DMS153 treated with DMSO at 0.1 percent for 48 hours (cell line): ENCODE results near the gene SOS2.
"Not testable (repeated sequence)": the region's sequence is repeated elsewhere in the genome, so short reads cannot be mapped to it uniquely, and the experiment has no call there.

Source experiments
- DNase-seq: peaks from one replicate; lab custom pipeline; 2025; ENCODE audit not compliant: unreplicated experiment; lab: John Stamatoyannopoulos, UW

SOS2 gene

GRCh38 chr14:50086321-50086711 is 145.1 kb downstream of the SOS2 start:
- DNase-seq = no peak

- DNase-seq = no peak
Observed at GRCh38 chr14:50085570-50086320, 145.6 kb downstream of the SOS2 start.

GRCh38 chr14:50084666-50085065 is 146.7 kb downstream of the SOS2 start:
- no peak for DNase-seq

- DNase-seq = no peak
Observed at GRCh38 chr14:50083467-50084337, 147.7 kb downstream of the SOS2 start.

GRCh38 chr14:50082784-50083466 is 148.5 kb downstream of the SOS2 start:
- DNase-seq = no peak

- no peak for DNase-seq
Observed at GRCh38 chr14:50082308-50082742, 149.1 kb downstream of the SOS2 start.

- DNase-seq = not testable (repeated sequence)
Observed at GRCh38 chr14:50079103-50079502, 152.3 kb downstream of the SOS2 start.

GRCh38 chr14:50073663-50074062 is 157.7 kb downstream of the SOS2 start:
- not testable (repeated sequence) for DNase-seq

GRCh38 chr14:50072395-50072794 is 159.0 kb downstream of the SOS2 start:
- DNase-seq = no peak

- DNase-seq = no peak
Observed at GRCh38 chr14:50070840-50071548, 160.4 kb downstream of the SOS2 start.

GRCh38 chr14:50070230-50070629 is 161.1 kb downstream of the SOS2 start:
- DNase-seq = no peak

- DNase-seq = no peak
Observed at GRCh38 chr14:50069325-50069724, 162.1 kb downstream of the SOS2 start.

GRCh38 chr14:50068496-50068895 is 162.9 kb downstream of the SOS2 start:
- no peak for DNase-seq

GRCh38 chr14:50067723-50068495 is 163.5 kb downstream of the SOS2 start:
- no peak for DNase-seq
